Measurements from ENCODE around the gene VDAC2. TPM values are rescaled to one million over a fixed set of nuclear protein-coding genes. Genes with fewer than 3 reads are reported as not detected.

VDAC2 gene
- polyA plus RNA-seq, 1 experiment = 80.9 TPM

DNA sequence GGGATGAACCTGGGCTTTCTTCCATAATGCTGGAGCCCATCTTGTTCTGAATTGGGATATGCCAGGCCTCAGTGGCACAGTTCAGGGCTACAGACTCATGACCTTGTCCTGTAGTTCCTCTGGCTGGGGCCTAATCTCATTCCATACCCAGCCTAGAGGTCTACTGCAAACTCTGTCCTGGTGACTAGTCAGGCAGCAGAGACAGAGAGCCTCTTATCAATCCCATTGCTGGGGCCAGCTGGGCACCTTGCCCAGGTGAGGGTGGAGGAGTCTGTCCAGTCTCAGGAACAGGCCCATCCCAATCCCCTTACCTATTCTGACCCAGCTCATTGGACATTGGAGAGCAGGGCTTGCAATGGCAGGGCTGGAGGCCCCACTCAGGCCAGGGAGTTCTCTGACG lies 53.2 kb downstream of the VDAC2 start:
- Histone ChIP-seq H3K4me3 (ENCODE audit: low read depth, low read length) (no peak overlapping the region), H3K36me3 (ENCODE audit: control insufficient read depth, insufficient read depth, low read length) (no peaks in the 10 kb centered on the region), H3K27me3 (ENCODE audit: control insufficient read depth, insufficient read depth, low read length) (peaks cover 26% of the 10 kb centered on the region)
- CTCF ChIA-PET = interaction anchor here (0.7 to 0.8 kb wide), 2 partner anchors 9 to 437 kb away, joined by 3 read pairs; no protein-coding TSS in a partner anchor
- no peak for DNase-seq (ENCODE audit: low read depth)
- TF ChIP-seq, protein P1, sequence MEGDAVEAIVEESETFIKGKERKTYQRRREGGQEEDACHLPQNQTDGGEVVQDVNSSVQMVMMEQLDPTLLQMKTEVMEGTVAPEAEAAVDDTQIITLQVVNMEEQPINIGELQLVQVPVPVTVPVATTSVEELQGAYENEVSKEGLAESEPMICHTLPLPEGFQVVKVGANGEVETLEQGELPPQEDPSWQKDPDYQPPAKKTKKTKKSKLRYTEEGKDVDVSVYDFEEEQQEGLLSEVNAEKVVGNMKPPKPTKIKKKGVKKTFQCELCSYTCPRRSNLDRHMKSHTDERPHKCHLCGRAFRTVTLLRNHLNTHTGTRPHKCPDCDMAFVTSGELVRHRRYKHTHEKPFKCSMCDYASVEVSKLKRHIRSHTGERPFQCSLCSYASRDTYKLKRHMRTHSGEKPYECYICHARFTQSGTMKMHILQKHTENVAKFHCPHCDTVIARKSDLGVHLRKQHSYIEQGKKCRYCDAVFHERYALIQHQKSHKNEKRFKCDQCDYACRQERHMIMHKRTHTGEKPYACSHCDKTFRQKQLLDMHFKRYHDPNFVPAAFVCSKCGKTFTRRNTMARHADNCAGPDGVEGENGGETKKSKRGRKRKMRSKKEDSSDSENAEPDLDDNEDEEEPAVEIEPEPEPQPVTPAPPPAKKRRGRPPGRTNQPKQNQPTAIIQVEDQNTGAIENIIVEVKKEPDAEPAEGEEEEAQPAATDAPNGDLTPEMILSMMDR (IDR thresholded peaks at IDR 0.05; ENCODE audit: insufficient read depth, low read depth, low read length) = no peak
- POLR2A ChIA-PET = no interaction called here

DNA sequence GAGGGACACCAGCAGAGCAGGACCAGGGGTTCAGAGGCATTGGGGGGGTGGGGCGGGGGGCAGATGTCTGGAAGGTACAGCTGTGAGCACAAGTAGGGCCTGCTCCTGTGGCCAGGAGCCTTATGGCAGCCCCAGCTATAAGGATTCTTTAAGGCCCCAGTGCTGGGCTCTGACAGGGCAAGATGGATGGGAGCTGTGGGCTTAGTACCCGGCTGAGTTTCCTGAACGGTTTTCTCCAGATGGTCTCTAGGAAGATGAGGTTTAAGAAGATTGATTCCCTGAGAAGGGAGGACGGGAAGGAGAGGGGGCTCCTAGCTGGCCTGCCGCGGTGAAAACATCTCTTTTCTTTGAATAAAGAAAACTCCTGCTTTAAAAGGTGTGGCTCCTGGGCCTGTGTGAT lies 55.3 kb downstream of the VDAC2 start:
- ChIA-PET POLR2A (no interaction called here), CTCF (interaction anchor here (1.0 kb wide), 1 partner anchor 30 kb away, joined by 3 read pairs; the partner anchor contains the start of gene COMTD1)
- TF ChIP-seq, protein P1 (IDR thresholded peaks at IDR 0.05; ENCODE audit: insufficient read depth, low read depth, low read length) = no peak
- no peak overlapping the region for H3K4me3 ChIP-seq (ENCODE audit: low read depth, low read length)
- no peaks in the 10 kb centered on the region for H3K36me3 ChIP-seq (ENCODE audit: control insufficient read depth, insufficient read depth, low read length)
- no peak for DNase-seq (ENCODE audit: low read depth)
- H3K27me3 ChIP-seq (ENCODE audit: control insufficient read depth, insufficient read depth, low read length) = peaks cover 21% of the 10 kb centered on the region

GRCh38 chr10:75266945-75267344 lies 56.3 kb downstream of the VDAC2 start:
- ChIA-PET CTCF (interaction anchor here (0.7 kb wide), 1 partner anchor 1638 kb away, joined by 3 read pairs; no protein-coding TSS in a partner anchor), POLR2A (no interaction called here)
- TF ChIP-seq, protein P1 (IDR thresholded peaks at IDR 0.05; ENCODE audit: insufficient read depth, low read depth, low read length) = no peak
- DNase-seq (ENCODE audit: low read depth) = no peak
- no peaks in the 10 kb centered on the region for H3K36me3 ChIP-seq (ENCODE audit: control insufficient read depth, insufficient read depth, low read length)
- H3K4me3 ChIP-seq (ENCODE audit: low read depth, low read length) = no peak overlapping the region
- peaks cover 15% of the 10 kb centered on the region for H3K27me3 ChIP-seq (ENCODE audit: control insufficient read depth, insufficient read depth, low read length)

DNA sequence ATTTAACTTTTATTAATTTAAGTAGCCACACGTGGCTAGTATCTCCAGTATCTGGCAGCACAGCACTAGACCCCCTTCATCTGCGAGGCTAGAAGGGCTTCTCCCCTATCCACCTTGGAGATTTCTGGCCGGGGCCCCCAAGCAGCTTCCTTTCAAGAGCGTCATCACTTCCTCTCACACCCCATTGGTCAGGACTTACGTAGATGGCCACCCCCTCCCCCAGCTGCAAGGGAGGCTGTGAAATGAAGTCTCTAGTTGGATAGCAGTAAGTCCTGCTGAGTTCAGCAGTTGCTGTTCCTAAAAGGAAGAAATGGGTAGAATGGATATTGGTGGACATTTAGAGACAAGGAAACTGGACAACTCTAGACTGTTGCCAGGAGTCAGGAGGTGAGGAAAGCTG lies 59.0 kb downstream of the VDAC2 start:
- no peak overlapping the region for H3K4me3 ChIP-seq (ENCODE audit: low read depth, low read length)
- TF ChIP-seq, protein P1 (IDR thresholded peaks at IDR 0.05; ENCODE audit: insufficient read depth, low read depth, low read length) = no peak
- no peaks in the 10 kb centered on the region for H3K36me3 ChIP-seq (ENCODE audit: control insufficient read depth, insufficient read depth, low read length)
- POLR2A ChIA-PET = no interaction called here
- DNase-seq (ENCODE audit: low read depth) = no peak
- H3K27me3 ChIP-seq (ENCODE audit: control insufficient read depth, insufficient read depth, low read length) = peaks cover 5% of the 10 kb centered on the region
- CTCF ChIA-PET = no interaction called here

- Histone ChIP-seq H3K36me3 (ENCODE audit: control insufficient read depth, insufficient read depth, low read length) (no peaks in the 10 kb centered on the region), H3K27me3 (ENCODE audit: control insufficient read depth, insufficient read depth, low read length) (peaks cover 1% of the 10 kb centered on the region), H3K4me3 (ENCODE audit: low read depth, low read length) (no peak overlapping the region)
- CTCF ChIA-PET = interaction anchor here (1.5 kb wide), 1 partner anchor 9 kb away, joined by 3 read pairs; no protein-coding TSS in a partner anchor
- TF ChIP-seq, protein P1 (IDR thresholded peaks at IDR 0.05; ENCODE audit: insufficient read depth, low read depth, low read length) = no peak
- POLR2A ChIA-PET = no interaction called here
- DNase-seq (ENCODE audit: low read depth) = no peak
These were observed 61.5 kb downstream of the VDAC2 start for GRCh38 chr10:75272094-75272493.

Data from BJ (cell line).